NAMALWA (cell line): ENCODE data around the gene SLC2A1.

ENCODE experiments used
- DNase-seq: peaks from one replicate; pipeline ENCODE4 v3.0.0-alpha.2; 2015; ENCODE audit warnings: low spot score

Gene SLC2A1

DNA sequence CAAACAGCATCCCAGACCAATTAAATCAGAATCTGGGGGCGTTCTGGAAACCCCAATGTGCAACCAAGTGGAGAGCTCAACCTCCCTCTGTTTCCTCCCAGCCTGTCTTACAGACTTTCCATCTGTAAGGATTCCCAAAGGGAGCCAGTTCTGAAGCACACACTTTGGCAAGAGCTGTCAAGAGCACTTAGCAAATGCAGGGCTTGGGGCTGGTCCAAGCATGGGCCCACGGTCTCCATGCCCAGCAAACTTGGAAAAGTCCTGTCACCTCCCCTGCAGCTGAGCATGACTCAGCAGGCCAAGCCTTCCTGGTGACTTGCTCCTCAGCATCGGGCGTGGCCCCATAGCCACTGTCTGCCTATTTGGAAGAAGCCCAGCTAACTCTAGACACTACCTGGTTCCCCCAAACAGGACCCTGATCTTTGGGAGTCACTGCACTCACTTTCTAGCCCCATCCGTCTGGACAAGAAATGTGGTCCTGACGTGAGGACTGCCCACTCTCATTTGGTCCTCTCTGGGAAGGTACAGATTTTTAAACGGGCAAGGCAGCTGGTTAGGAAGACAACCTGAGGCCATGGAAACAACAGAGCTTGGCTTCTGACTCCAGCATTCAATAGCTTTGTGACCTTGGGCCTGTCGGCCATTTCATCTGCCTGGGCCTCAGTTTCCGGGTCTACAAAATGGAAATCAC is 16.9 kb downstream of the SLC2A1 start:
- DNase-seq: no peak

GRCh38 chr1:42940851-42941639 is 17.6 kb downstream of the SLC2A1 start:
- DNase-seq: no peak

DNA sequence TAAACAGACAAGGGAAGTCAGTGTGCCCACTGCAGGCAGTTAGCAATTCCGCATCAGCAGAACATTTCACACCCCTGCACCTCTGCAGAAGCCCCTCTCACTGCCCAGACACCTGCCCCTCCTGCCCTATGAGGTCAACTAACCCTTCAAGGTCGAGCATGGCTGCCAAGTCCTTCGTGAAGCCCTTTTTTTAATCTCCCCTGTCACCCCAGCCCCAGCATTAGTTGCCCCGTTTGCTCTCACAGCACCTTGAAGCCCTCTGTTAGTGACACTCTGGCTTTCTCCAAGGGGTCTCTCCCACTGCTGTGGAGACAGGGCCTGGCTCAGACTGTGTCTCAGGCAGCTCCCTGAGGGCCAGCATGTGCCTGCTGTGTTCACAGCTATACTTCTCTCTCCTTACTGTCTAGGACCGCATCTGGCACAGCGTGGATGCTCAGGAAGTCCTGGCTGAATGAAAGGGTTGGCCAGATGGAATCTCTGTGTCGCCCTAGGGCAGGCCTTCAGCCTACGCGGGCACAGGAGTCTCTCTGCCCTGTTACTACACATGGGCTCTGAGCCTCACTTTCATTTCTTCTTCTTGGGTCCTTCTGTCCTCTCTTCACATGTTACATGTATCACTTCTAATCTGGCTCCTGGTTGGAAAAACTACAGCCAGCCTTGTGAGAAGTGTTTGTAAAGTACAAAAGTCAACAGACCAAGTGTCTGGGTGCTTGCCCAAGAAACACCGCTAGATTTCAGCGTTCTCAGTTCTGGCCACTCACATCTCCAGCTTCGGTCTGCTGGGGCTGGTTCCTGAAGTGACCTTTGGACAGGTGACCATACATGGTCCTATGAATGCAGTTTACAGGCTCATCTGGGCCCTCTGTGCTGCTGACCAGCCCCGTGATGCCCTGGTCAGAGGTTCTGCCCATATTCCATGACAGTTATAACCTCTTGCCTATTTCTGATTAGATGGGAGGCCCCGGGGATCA is 19.7 kb downstream of the SLC2A1 start:
- no peak for DNase-seq

DNA sequence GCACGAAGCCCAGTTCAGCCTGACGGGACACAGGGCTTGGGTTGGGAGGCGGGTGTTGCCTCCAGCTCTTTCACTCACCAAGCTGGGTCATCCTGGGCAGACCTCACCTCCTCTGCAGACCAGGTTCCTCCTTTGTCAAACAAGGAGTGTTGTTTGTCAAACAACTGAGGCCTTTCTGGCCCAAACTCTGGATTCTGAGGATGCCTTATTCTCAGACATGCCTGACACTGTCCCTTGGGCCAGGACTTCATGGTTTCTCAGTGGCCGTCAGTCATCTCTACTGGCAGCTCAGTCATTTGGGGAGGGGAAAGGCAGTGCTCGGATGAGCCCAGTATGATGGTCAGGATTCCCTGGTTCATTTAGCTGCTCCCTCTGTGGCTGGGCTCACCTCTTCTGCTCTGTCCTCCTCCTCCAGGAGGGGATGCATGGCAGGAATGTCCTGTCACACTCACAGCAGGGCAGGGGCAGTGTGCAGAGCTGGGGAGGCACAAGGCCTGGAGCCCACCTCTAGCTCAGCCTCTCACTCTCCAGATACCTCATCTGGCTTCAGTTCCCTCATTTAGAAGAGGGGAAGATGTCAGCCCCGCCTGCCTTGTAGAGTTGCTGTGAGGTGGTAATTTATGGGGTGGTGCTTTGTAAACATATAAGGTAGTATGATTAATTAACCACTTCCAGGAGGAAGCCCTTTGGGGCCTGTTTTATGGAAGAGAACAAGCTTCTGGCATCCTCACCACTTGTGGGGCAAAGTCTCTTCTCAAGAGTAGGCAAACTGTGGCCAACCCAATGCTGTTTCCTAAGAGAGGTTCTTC is 20.6 kb downstream of the SLC2A1 start:
- no peak for DNase-seq

GRCh38 chr1:42937141-42937696 is 21.4 kb downstream of the SLC2A1 start:
- DNase-seq: no peak

GRCh38 chr1:42936309-42937078 is 22.2 kb downstream of the SLC2A1 start:
- peak; percentile 23 for DNase-seq

DNA sequence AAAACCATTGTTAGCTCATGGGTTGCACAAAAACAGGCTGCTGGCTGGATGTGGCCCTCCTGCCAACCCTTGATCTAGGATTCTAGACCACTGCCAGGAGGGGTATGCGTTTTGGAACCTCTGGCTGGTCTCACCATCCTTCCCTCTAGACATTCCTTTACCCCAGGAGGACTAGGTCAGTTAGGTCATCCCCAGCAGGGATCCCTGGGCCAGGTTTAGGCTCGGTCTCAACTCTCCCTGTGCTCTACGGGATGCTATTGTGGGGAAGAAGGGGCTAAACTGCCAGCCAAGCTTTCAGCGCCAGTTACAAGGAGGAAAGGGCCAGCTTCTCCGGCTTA is 22.7 kb downstream of the SLC2A1 start:
- DNase-seq: no peak

- peak; percentile 52 for DNase-seq
These were observed 23.3 kb downstream of the SLC2A1 start for GRCh38 chr1:42935313-42935895.

DNA sequence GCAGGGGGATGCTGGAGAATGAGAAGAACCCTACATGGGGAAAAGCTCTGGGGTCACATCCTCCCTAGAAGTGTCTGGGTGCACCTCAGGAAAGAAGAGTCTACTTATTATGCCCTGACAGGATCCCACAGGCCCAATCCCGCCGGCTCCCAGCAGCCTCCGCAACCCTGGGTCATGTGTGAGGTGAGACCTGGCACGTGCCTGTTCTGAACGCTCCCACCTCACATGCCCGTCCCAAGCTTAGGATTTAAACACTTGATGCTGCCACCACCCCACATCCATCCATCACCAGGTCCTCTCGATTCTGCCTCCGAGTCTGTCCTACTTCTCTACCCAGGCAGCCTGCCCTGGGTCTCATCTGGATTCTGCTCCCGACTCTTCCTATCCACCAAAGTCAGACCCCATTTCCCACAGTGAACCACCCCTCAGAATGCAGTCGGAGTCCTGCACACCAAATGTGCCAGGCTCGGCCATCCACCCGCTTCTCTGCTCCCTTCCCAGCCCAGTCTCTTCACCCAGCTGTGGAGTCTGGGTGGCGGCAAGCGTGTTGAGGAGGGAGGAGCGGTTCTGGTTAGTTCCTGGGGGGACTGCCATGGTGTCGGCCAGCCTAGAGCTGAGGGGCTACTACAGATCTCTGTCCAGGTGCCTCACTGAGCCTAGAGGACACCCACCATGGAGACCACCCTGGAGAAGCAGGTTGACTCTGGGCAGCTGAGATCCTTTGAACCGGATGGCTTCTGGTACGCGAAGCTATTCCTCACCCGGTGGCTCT is 23.9 kb downstream of the SLC2A1 start:
- DNase-seq: no peak

GRCh38 chr1:42933610-42934491 is 24.8 kb downstream of the SLC2A1 start:
- DNase-seq: no peak

- no peak for DNase-seq
These were observed 25.5 kb downstream of the SLC2A1 start for GRCh38 chr1:42933060-42933586.

DNA sequence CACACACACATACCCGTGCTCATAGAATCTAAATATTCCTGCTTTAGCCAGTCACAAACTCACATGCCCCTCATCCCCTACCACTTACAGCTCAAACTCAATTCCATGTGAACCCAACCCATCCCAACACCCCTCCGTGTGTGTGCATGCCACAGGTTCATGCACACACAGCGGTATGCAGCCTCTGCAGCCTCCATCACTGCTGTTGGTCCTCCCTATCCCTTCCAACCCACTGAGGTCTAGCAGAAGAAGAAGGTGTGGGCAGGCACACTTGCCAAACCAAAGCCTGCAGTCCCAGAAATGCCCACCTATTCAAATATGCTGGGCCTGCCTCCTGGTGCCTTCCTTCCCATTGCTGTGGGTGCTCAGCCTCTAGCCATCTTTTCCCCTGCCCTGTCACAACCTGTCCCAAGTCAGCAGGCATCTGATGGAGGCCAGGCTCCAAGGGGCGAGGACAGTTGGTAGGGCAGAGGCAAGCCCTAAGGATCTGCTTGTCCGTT is 26.2 kb downstream of the SLC2A1 start:
- DNase-seq: no peak

DNA sequence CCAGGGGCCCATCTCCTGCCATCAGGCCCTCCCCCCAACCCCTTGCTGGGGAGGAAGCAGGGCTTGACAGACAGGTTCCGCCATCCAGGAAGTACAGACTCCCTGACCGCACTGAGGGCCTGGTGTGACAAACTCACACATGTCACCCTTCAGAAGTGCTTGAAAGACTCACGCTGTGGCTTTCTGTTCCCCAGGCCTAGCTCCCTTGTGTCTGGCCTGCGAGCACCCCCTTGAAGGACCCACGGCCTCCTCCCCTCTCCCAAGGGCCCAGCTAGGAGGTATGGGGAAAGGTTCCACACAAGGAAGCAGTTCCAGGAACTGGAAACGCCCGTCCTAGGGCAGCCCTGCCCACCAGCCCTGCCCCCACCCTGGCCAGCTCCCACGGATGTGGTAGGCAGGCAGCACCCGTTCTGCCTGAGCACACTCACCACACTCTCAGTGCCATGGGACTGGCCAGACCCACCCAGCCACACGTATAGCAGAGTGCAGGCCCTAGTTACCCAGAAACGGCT is 26.7 kb downstream of the SLC2A1 start:
- DNase-seq: peak; percentile 83

GRCh38 chr1:42931108-42931539 is 27.5 kb downstream of the SLC2A1 start:
- DNase-seq: peak; percentile 70

GRCh38 chr1:42930178-42931107 is 28.2 kb downstream of the SLC2A1 start:
- DNase-seq: no peak

DNA sequence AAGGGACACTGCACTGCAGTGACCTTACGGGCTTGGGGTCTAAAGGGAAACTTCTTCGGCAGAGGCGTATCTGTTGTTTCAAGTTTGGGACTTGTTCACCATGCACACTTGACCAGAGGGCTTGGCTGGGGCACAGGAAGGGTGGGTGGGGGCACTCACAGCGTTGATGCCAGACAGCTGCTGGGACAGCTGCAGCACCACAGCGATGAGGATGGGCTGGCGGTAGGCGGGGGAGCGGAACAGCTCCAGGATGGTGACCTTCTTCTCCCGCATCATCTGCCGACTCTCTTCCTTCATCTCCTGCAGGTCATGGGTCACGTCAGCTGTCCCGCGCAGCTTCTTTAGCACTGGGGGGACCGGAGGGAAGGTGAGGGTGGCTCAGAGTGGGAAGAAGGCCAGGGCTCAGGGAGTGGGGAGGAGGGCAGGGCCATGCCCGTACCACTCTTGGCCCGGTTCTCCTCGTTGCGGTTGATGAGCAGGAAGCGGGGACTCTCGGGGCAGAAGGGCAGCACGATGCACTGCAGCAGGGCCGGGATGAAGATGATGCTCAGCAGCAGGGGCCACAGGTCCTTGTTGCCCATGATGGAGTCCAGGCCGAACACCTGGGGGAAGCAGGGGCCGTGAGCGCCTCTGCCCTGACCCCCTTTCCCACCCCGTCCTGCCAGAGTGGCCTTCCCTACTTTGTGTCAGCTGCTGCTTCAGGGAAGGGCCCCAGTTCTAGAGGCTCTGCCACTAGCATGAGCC is 29.1 kb downstream of the SLC2A1 start:
- DNase-seq: no peak
